ENCODE measurements around the gene LRRFIP1.

Gene LRRFIP1

GRCh38 chr2:237630216-237631000, 3.0 kb downstream of the LRRFIP1 start:
- Histone ChIP-seq H3K4me1 (peaks cover 22% of the 10 kb centered on the region), H3K9ac (no peak overlapping the region), H3K4me3 (ENCODE audit: low read depth, low read length) (no peak overlapping the region), H3K36me3 (ENCODE audit: control insufficient read depth, insufficient read depth, low read length) (no peaks in the 10 kb centered on the region), H2AFZ (no peak overlapping the region), H3K4me2 (ENCODE audit: low read length) (peak overlapping the region; percentile 29), H3K79me2 (peaks cover 46% of the 10 kb centered on the region), H3K27ac (no peak overlapping the region), H3K27me3 (ENCODE audit: control insufficient read depth, insufficient read depth, low read length) (no peaks in the 10 kb centered on the region), H3K9me3 (ENCODE audit: control insufficient read depth, low read length) (no peaks in the 10 kb centered on the region)
- TF ChIP-seq, protein P1, sequence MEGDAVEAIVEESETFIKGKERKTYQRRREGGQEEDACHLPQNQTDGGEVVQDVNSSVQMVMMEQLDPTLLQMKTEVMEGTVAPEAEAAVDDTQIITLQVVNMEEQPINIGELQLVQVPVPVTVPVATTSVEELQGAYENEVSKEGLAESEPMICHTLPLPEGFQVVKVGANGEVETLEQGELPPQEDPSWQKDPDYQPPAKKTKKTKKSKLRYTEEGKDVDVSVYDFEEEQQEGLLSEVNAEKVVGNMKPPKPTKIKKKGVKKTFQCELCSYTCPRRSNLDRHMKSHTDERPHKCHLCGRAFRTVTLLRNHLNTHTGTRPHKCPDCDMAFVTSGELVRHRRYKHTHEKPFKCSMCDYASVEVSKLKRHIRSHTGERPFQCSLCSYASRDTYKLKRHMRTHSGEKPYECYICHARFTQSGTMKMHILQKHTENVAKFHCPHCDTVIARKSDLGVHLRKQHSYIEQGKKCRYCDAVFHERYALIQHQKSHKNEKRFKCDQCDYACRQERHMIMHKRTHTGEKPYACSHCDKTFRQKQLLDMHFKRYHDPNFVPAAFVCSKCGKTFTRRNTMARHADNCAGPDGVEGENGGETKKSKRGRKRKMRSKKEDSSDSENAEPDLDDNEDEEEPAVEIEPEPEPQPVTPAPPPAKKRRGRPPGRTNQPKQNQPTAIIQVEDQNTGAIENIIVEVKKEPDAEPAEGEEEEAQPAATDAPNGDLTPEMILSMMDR (IDR thresholded peaks at IDR 0.05), result no peak

- H3K4me2 ChIP-seq (ENCODE audit: low read length), result peak overlapping the region; percentile 29
- no peaks in the 10 kb centered on the region for H3K36me3 ChIP-seq (ENCODE audit: control insufficient read depth, insufficient read depth, low read length)
- H3K9me3 ChIP-seq (ENCODE audit: control insufficient read depth, low read length), result no peaks in the 10 kb centered on the region
- H3K27ac ChIP-seq, result no peak overlapping the region
- H3K4me1 ChIP-seq, result peaks cover 18% of the 10 kb centered on the region
- H3K4me3 ChIP-seq (ENCODE audit: low read depth, low read length), result no peak overlapping the region
- H2AFZ ChIP-seq, result no peak overlapping the region
- no peak overlapping the region for H3K9ac ChIP-seq
- peaks cover 49% of the 10 kb centered on the region for H3K79me2 ChIP-seq
- TF ChIP-seq, protein P1 (IDR thresholded peaks at IDR 0.05), result no peak
- no peaks in the 10 kb centered on the region for H3K27me3 ChIP-seq (ENCODE audit: control insufficient read depth, insufficient read depth, low read length)
These were observed 3.8 kb downstream of the LRRFIP1 start for GRCh38 chr2:237631007-237631785.

- no peaks in the 10 kb centered on the region for H3K36me3 ChIP-seq (ENCODE audit: control insufficient read depth, insufficient read depth, low read length)
- H3K9ac ChIP-seq, result no peak overlapping the region
- no peaks in the 10 kb centered on the region for H3K27me3 ChIP-seq (ENCODE audit: control insufficient read depth, insufficient read depth, low read length)
- peaks cover 18% of the 10 kb centered on the region for H3K4me1 ChIP-seq
- no peak overlapping the region for H3K4me2 ChIP-seq (ENCODE audit: low read length)
- H2AFZ ChIP-seq, result no peak overlapping the region
- H3K27ac ChIP-seq, result no peak overlapping the region
- peaks cover 54% of the 10 kb centered on the region for H3K79me2 ChIP-seq
- TF ChIP-seq, protein P1 (IDR thresholded peaks at IDR 0.05), result no peak
- H3K4me3 ChIP-seq (ENCODE audit: low read depth, low read length), result no peak overlapping the region
- H3K9me3 ChIP-seq (ENCODE audit: control insufficient read depth, low read length), result no peaks in the 10 kb centered on the region
These were observed 4.6 kb downstream of the LRRFIP1 start for GRCh38 chr2:237631801-237632585.

DNA sequence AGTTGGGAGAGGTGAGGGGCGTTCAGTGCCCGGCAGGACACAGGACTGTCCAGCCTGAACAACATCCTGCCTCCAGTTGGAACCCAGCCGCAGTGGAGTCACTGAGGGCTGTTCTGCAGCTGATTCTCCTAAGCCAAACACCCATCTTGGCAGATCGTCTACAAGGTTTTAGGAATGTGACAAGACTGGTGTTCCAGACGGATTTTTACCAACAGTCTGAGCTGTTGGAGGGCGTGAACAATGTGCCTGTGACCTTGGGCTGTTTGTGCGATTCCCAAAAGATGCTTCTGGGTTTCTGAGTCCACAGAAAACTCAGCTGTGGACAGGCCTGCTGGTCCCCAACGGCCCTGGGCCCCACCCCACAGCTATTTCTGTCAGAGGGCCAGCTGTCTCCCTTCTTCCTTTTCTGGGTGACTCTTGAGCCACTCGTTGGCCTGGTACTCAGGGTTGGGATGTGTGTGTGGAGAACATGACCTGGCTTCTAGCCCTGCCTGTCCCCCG, 5.7 kb downstream of the LRRFIP1 start:
- no peak overlapping the region for H3K4me2 ChIP-seq (ENCODE audit: low read length)
- H3K79me2 ChIP-seq, result peaks cover 54% of the 10 kb centered on the region
- no peak overlapping the region for H3K4me3 ChIP-seq (ENCODE audit: low read depth, low read length)
- H3K27me3 ChIP-seq (ENCODE audit: control insufficient read depth, insufficient read depth, low read length), result no peaks in the 10 kb centered on the region
- TF ChIP-seq, protein P1 (IDR thresholded peaks at IDR 0.05), result no peak
- H3K9ac ChIP-seq, result no peak overlapping the region
- H3K4me1 ChIP-seq, result peaks cover 27% of the 10 kb centered on the region
- no peak overlapping the region for H2AFZ ChIP-seq
- no peak overlapping the region for H3K27ac ChIP-seq
- no peaks in the 10 kb centered on the region for H3K36me3 ChIP-seq (ENCODE audit: control insufficient read depth, insufficient read depth, low read length)
- H3K9me3 ChIP-seq (ENCODE audit: control insufficient read depth, low read length), result no peaks in the 10 kb centered on the region

Measured in parathyroid adenoma (tissue), 2 donors.